ENCODE results near the gene SPACA5B.
"Not testable (repeated sequence)": the region's sequence is repeated elsewhere in the genome, so short reads cannot be mapped to it uniquely, and the experiment has no call there.

SPACA5B gene

GRCh38 chrX:48130326-48130725, at the start of gene SPACA5B:
TSS of gene SPACA5B (plus strand) at chrX:48130626. CDS start at chrX:48130688, 62 bp downstream.
- not testable (repeated sequence) for H3K27ac ChIP-seq (ENCODE audit: low read length); H3K4me1 ChIP-seq (ENCODE audit: control insufficient read depth, insufficient read depth, low read length); H3K9me3 ChIP-seq (ENCODE audit: control insufficient read depth in 2 of 2, low read length in 2 of 2); H3K36me3 ChIP-seq (ENCODE audit: control insufficient read depth in 2 of 2, insufficient read depth in 2 of 2, low read length in 2 of 2); H3K4me3 ChIP-seq (ENCODE audit: low read length in 2 of 2); H3K9ac ChIP-seq (ENCODE audit: low read length in 2 of 2); H3K27me3 ChIP-seq (ENCODE audit: control insufficient read depth in 1 of 2, insufficient read depth in 2 of 2, low read length in 2 of 2)

GRCh38 chrX:48083212-48083611, 47.2 kb upstream of the SPACA5B start:
- Histone ChIP-seq H3K4me1 (ENCODE audit: control insufficient read depth, insufficient read depth, low read length) (no peaks in the 10 kb centered on the region), H3K36me3 (ENCODE audit: control insufficient read depth in 2 of 2, insufficient read depth in 2 of 2, low read length in 2 of 2) (no peaks in the 10 kb centered on the region), H3K9me3 (ENCODE audit: control insufficient read depth in 2 of 2, low read length in 2 of 2) (no peaks in the 10 kb centered on the region), H3K4me3 (ENCODE audit: low read length in 2 of 2) (no peak overlapping the region), H3K27me3 (ENCODE audit: control insufficient read depth in 1 of 2, insufficient read depth in 2 of 2, low read length in 2 of 2) (peaks cover 0 to 8% of the 10 kb centered on the region in 2 donors), H3K27ac (ENCODE audit: low read length) (no peak overlapping the region), H3K9ac (ENCODE audit: low read length in 2 of 2) (no peak overlapping the region)

- H3K4me1 ChIP-seq (ENCODE audit: control insufficient read depth, insufficient read depth, low read length): no peaks in the 10 kb centered on the region
- H3K27me3 ChIP-seq (ENCODE audit: control insufficient read depth in 1 of 2, insufficient read depth in 2 of 2, low read length in 2 of 2): peaks cover 0 to 8% of the 10 kb centered on the region in 2 donors
- no peaks in the 10 kb centered on the region for H3K36me3 ChIP-seq (ENCODE audit: control insufficient read depth in 2 of 2, insufficient read depth in 2 of 2, low read length in 2 of 2)
- no peak overlapping the region for H3K4me3 ChIP-seq (ENCODE audit: low read length in 2 of 2)
- H3K27ac ChIP-seq (ENCODE audit: low read length): no peak overlapping the region
- H3K9me3 ChIP-seq (ENCODE audit: control insufficient read depth in 2 of 2, low read length in 2 of 2): no peaks in the 10 kb centered on the region
- no peak overlapping the region for H3K9ac ChIP-seq (ENCODE audit: low read length in 2 of 2)
Observed at GRCh38 chrX:48083706-48084105, 46.7 kb upstream of the SPACA5B start.

- Histone ChIP-seq H3K4me1 (ENCODE audit: control insufficient read depth, insufficient read depth, low read length) (no peaks in the 10 kb centered on the region), H3K4me3 (ENCODE audit: low read length in 2 of 2) (no peak overlapping the region), H3K36me3 (ENCODE audit: control insufficient read depth in 2 of 2, insufficient read depth in 2 of 2, low read length in 2 of 2) (no peaks in the 10 kb centered on the region), H3K9me3 (ENCODE audit: control insufficient read depth in 2 of 2, low read length in 2 of 2) (no peaks in the 10 kb centered on the region), H3K27ac (ENCODE audit: low read length) (no peak overlapping the region), H3K27me3 (ENCODE audit: control insufficient read depth in 1 of 2, insufficient read depth in 2 of 2, low read length in 2 of 2) (peaks cover 0 to 11% of the 10 kb centered on the region in 2 donors), H3K9ac (ENCODE audit: low read length in 2 of 2) (no peak overlapping the region)
Observed at GRCh38 chrX:48086082-48086481, 44.3 kb upstream of the SPACA5B start.

GRCh38 chrX:48090123-48090522, 40.3 kb upstream of the SPACA5B start:
- H3K9me3 ChIP-seq (ENCODE audit: control insufficient read depth in 2 of 2, low read length in 2 of 2): no peaks in the 10 kb centered on the region
- no peak overlapping the region for H3K27ac ChIP-seq (ENCODE audit: low read length)
- no peak overlapping the region for H3K4me3 ChIP-seq (ENCODE audit: low read length in 2 of 2)
- H3K9ac ChIP-seq (ENCODE audit: low read length in 2 of 2): no peak overlapping the region
- no peaks in the 10 kb centered on the region for H3K4me1 ChIP-seq (ENCODE audit: control insufficient read depth, insufficient read depth, low read length)
- H3K36me3 ChIP-seq (ENCODE audit: control insufficient read depth in 2 of 2, insufficient read depth in 2 of 2, low read length in 2 of 2): no peaks in the 10 kb centered on the region
- peaks cover 0 to 11% of the 10 kb centered on the region in 2 donors for H3K27me3 ChIP-seq (ENCODE audit: control insufficient read depth in 1 of 2, insufficient read depth in 2 of 2, low read length in 2 of 2)

- H3K9me3 ChIP-seq (ENCODE audit: control insufficient read depth in 2 of 2, low read length in 2 of 2); H3K4me1 ChIP-seq (ENCODE audit: control insufficient read depth, insufficient read depth, low read length); H3K36me3 ChIP-seq (ENCODE audit: control insufficient read depth in 2 of 2, insufficient read depth in 2 of 2, low read length in 2 of 2); H3K27ac ChIP-seq (ENCODE audit: low read length); H3K27me3 ChIP-seq (ENCODE audit: control insufficient read depth in 1 of 2, insufficient read depth in 2 of 2, low read length in 2 of 2); H3K4me3 ChIP-seq (ENCODE audit: low read length in 2 of 2); H3K9ac ChIP-seq (ENCODE audit: low read length in 2 of 2): not testable (repeated sequence)
Observed at GRCh38 chrX:48092558-48092957, 37.9 kb upstream of the SPACA5B start.

- H3K27ac ChIP-seq (ENCODE audit: low read length): no peak overlapping the region
- H3K4me1 ChIP-seq (ENCODE audit: control insufficient read depth, insufficient read depth, low read length): no peaks in the 10 kb centered on the region
- no peak overlapping the region for H3K4me3 ChIP-seq (ENCODE audit: low read length in 2 of 2)
- H3K36me3 ChIP-seq (ENCODE audit: control insufficient read depth in 2 of 2, insufficient read depth in 2 of 2, low read length in 2 of 2): no peaks in the 10 kb centered on the region
- peaks cover 0 to 3% of the 10 kb centered on the region in 2 donors for H3K27me3 ChIP-seq (ENCODE audit: control insufficient read depth in 1 of 2, insufficient read depth in 2 of 2, low read length in 2 of 2)
- peaks cover 0 to 8% of the 10 kb centered on the region in 2 donors for H3K9me3 ChIP-seq (ENCODE audit: control insufficient read depth in 2 of 2, low read length in 2 of 2)
- H3K9ac ChIP-seq (ENCODE audit: low read length in 2 of 2): no peak overlapping the region
Observed at GRCh38 chrX:48101443-48101842, 29.0 kb upstream of the SPACA5B start.

GRCh38 chrX:48102874-48103374, 27.5 kb upstream of the SPACA5B start:
- Histone ChIP-seq H3K36me3 (ENCODE audit: control insufficient read depth in 2 of 2, insufficient read depth in 2 of 2, low read length in 2 of 2) (no peaks in the 10 kb centered on the region), H3K4me1 (ENCODE audit: control insufficient read depth, insufficient read depth, low read length) (no peaks in the 10 kb centered on the region), H3K27me3 (ENCODE audit: control insufficient read depth in 1 of 2, insufficient read depth in 2 of 2, low read length in 2 of 2) (peaks cover 0 to 3% of the 10 kb centered on the region in 2 donors), H3K27ac (ENCODE audit: low read length) (no peak overlapping the region), H3K4me3 (ENCODE audit: low read length in 2 of 2) (no peak overlapping the region), H3K9me3 (ENCODE audit: control insufficient read depth in 2 of 2, low read length in 2 of 2) (peaks cover 0 to 8% of the 10 kb centered on the region in 2 donors), H3K9ac (ENCODE audit: low read length in 2 of 2) (no peak overlapping the region)

GRCh38 chrX:48107717-48108116, 22.7 kb upstream of the SPACA5B start:
- Histone ChIP-seq H3K27ac (ENCODE audit: low read length) (no peak overlapping the region), H3K4me3 (ENCODE audit: low read length in 2 of 2) (no peak overlapping the region), H3K36me3 (ENCODE audit: control insufficient read depth in 2 of 2, insufficient read depth in 2 of 2, low read length in 2 of 2) (no peaks in the 10 kb centered on the region), H3K4me1 (ENCODE audit: control insufficient read depth, insufficient read depth, low read length) (no peaks in the 10 kb centered on the region), H3K9ac (ENCODE audit: low read length in 2 of 2) (no peak overlapping the region), H3K27me3 (ENCODE audit: control insufficient read depth in 1 of 2, insufficient read depth in 2 of 2, low read length in 2 of 2) (peaks cover 0 to 6% of the 10 kb centered on the region in 2 donors), H3K9me3 (ENCODE audit: control insufficient read depth in 2 of 2, low read length in 2 of 2) (no peaks in the 10 kb centered on the region)

GRCh38 chrX:48125286-48125685, 5.1 kb upstream of the SPACA5B start:
- not testable (repeated sequence) for H3K27ac ChIP-seq (ENCODE audit: low read length); H3K27me3 ChIP-seq (ENCODE audit: control insufficient read depth in 1 of 2, insufficient read depth in 2 of 2, low read length in 2 of 2); H3K9me3 ChIP-seq (ENCODE audit: control insufficient read depth in 2 of 2, low read length in 2 of 2); H3K36me3 ChIP-seq (ENCODE audit: control insufficient read depth in 2 of 2, insufficient read depth in 2 of 2, low read length in 2 of 2); H3K4me1 ChIP-seq (ENCODE audit: control insufficient read depth, insufficient read depth, low read length); H3K9ac ChIP-seq (ENCODE audit: low read length in 2 of 2); H3K4me3 ChIP-seq (ENCODE audit: low read length in 2 of 2)

- H3K27ac ChIP-seq (ENCODE audit: low read length); H3K4me1 ChIP-seq (ENCODE audit: control insufficient read depth, insufficient read depth, low read length); H3K9ac ChIP-seq (ENCODE audit: low read length in 2 of 2); H3K4me3 ChIP-seq (ENCODE audit: low read length in 2 of 2); H3K9me3 ChIP-seq (ENCODE audit: control insufficient read depth in 2 of 2, low read length in 2 of 2); H3K36me3 ChIP-seq (ENCODE audit: control insufficient read depth in 2 of 2, insufficient read depth in 2 of 2, low read length in 2 of 2); H3K27me3 ChIP-seq (ENCODE audit: control insufficient read depth in 1 of 2, insufficient read depth in 2 of 2, low read length in 2 of 2): not testable (repeated sequence)
Observed at GRCh38 chrX:48132308-48132844, 1.9 kb downstream of the SPACA5B start.

All from stomach smooth muscle (tissue), 2 donors.